Liver (tissue), 3 donors: Measurements from ENCODE around the gene BBS7.

Experiments
- FOXA1 ChIP-seq: IDR thresholded peaks from 2 replicates; pipeline ENCODE4 v1.6.1; 2016; ENCODE audit warnings: antibody characterized with exemption
- HNF4A ChIP-seq, 2 donors: conservative IDR thresholded peaks; 2 replicates each; pipeline ENCODE4 v1.6.1; 2016; ENCODE audit warnings: antibody characterized with exemption in 2 of 2, mild to moderate bottlenecking in 2 of 2
- NR2F2 ChIP-seq: IDR thresholded peaks from 2 replicates; pipeline ENCODE4 v1.6.1; 2016; ENCODE audit warnings: antibody characterized with exemption
- RAD21 ChIP-seq, 2 donors: IDR thresholded peaks; 2 replicates each; pipeline ENCODE4 v1.6.1; 2016; ENCODE audit warnings: antibody characterized with exemption in 2 of 2, mild to moderate bottlenecking in 2 of 2
- RXRA ChIP-seq, 2 donors: IDR thresholded peaks; 2 replicates each; pipeline ENCODE4 v1.6.1; 2017 to 2018; ENCODE audit warnings: antibody characterized with exemption in 2 of 2, mild to moderate bottlenecking in 1 of 2
- YY1 ChIP-seq: IDR thresholded peaks from 2 replicates; pipeline ENCODE4 v1.6.1; 2016; ENCODE audit warnings: antibody characterized with exemption, mild to moderate bottlenecking
- TF ChIP-seq, protein P1 (sequence below): fragments of 150-350 bp; IDR thresholded peaks from 2 replicates; pipeline ENCODE4 v1.5.1; 2017; ENCODE audit warnings: improper control_type of control experiment, low read depth, low read length; ENCODE audit not compliant: missing input control
- TF ChIP-seq, protein P2 (sequence below): IDR thresholded peaks from 2 replicates; pipeline ENCODE4 v1.6.1; 2016; ENCODE audit warnings: antibody characterized with exemption
- TF ChIP-seq, protein P3 (sequence below): IDR thresholded peaks from 2 replicates; pipeline ENCODE4 v1.6.1; 2016; ENCODE audit warnings: antibody characterized with exemption
- donor health status: healthy.
- donor health status: healthy.

DNA sequence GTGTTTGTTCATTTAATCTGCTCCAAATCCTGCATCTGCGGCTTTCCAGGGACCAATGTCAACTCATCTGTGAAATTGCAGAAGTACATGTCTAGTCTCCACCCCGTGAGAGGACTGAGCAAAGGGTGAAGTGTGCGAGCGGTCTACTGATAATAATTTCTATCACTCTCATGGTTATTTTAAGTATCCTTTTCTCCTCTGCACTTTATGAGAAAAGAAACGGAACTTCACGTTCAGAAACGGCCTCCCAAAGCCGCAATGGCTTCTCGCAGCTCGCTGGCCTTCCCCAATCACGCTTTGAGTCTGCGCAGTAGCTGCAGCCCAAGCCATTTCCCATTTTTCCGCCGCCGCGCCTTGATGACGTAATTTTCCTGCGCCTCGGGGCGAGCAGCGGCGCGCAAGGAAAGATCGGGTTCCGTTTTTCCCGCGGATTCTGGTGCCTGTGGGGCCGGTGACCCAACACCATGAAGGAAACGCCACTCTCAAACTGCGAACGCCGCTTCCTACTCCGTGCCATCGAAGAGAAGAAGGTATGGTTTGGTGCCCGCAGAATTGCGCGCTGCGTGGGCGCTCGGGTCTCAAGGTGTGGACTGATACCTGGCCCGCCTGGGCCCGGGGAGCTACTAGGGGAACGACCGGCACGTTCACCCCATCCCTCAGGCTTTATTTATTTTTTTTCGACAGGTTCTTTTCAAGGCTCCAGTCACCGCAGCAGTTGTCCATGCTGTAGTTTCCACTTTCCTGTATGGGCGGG lies 69.1 kb downstream of the BBS7 start, which contains the start of gene EXOSC9:
- TF ChIP-seq, protein P1, sequence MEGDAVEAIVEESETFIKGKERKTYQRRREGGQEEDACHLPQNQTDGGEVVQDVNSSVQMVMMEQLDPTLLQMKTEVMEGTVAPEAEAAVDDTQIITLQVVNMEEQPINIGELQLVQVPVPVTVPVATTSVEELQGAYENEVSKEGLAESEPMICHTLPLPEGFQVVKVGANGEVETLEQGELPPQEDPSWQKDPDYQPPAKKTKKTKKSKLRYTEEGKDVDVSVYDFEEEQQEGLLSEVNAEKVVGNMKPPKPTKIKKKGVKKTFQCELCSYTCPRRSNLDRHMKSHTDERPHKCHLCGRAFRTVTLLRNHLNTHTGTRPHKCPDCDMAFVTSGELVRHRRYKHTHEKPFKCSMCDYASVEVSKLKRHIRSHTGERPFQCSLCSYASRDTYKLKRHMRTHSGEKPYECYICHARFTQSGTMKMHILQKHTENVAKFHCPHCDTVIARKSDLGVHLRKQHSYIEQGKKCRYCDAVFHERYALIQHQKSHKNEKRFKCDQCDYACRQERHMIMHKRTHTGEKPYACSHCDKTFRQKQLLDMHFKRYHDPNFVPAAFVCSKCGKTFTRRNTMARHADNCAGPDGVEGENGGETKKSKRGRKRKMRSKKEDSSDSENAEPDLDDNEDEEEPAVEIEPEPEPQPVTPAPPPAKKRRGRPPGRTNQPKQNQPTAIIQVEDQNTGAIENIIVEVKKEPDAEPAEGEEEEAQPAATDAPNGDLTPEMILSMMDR: no peak
- peak; percentile 99 for TF ChIP-seq YY1
- TF ChIP-seq, protein P2, sequence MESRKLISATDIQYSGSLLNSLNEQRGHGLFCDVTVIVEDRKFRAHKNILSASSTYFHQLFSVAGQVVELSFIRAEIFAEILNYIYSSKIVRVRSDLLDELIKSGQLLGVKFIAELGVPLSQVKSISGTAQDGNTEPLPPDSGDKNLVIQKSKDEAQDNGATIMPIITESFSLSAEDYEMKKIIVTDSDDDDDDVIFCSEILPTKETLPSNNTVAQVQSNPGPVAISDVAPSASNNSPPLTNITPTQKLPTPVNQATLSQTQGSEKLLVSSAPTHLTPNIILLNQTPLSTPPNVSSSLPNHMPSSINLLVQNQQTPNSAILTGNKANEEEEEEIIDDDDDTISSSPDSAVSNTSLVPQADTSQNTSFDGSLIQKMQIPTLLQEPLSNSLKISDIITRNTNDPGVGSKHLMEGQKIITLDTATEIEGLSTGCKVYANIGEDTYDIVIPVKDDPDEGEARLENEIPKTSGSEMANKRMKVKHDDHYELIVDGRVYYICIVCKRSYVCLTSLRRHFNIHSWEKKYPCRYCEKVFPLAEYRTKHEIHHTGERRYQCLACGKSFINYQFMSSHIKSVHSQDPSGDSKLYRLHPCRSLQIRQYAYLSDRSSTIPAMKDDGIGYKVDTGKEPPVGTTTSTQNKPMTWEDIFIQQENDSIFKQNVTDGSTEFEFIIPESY: peak; percentile 89
- TF ChIP-seq RAD21 (IDR thresholded peaks at IDR 0.05): no peak
- TF ChIP-seq HNF4A (conservative IDR thresholded peaks at IDR 0.05): no peak
- TF ChIP-seq, protein P3, sequence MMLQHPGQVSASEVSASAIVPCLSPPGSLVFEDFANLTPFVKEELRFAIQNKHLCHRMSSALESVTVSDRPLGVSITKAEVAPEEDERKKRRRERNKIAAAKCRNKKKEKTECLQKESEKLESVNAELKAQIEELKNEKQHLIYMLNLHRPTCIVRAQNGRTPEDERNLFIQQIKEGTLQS: peak; percentile 39
- TF ChIP-seq NR2F2: no peak
- peak; percentile 19 to 27 for TF ChIP-seq RXRA (IDR thresholded peaks at IDR 0.05)
- no peak for TF ChIP-seq FOXA1
